HG03095 (cell line): ENCODE measurements around the gene AUP1.
"Not testable (repeated sequence)": the region's sequence is repeated elsewhere in the genome, so short reads cannot be mapped to it uniquely, and the experiment has no call there.

Source experiments
- ATAC-seq: cut with Tn5 transposase; IDR thresholded peaks from one replicate; pipeline ENCODE4 v1.9.1; 2021; ENCODE audit warnings: moderate library complexity; ENCODE audit not compliant: unreplicated experiment

AUP1 gene

GRCh38 chr2:74529357-74530238, at the start of gene AUP1, which contains the start of gene HTRA2:
AUP1 (minus strand) TSS chr2:74529706; CDS start chr2:74529629, 77 bp downstream.
HTRA2 (plus strand) TSS chr2:74529933; CDS start chr2:74530007, 74 bp downstream.
- ATAC-seq, result peak; percentile 74

- ATAC-seq, result peak; percentile 55
These were observed 48.9 kb upstream of the AUP1 start for GRCh38 chr2:74578408-74578807.

GRCh38 chr2:74577448-74577847, 47.9 kb upstream of the AUP1 start:
- peak; percentile 31 for ATAC-seq

GRCh38 chr2:74576863-74577229, 47.3 kb upstream of the AUP1 start:
- ATAC-seq, result no peak

- ATAC-seq, result no peak
These were observed 46.8 kb upstream of the AUP1 start for GRCh38 chr2:74576211-74576862.

GRCh38 chr2:74575320-74575719, 45.8 kb upstream of the AUP1 start:
- ATAC-seq, result no peak

GRCh38 chr2:74573747-74574562, 44.4 kb upstream of the AUP1 start:
- peak; percentile 41 for ATAC-seq

GRCh38 chr2:74572178-74572925, 42.8 kb upstream of the AUP1 start:
- no peak for ATAC-seq

GRCh38 chr2:74571058-74571457, 41.6 kb upstream of the AUP1 start:
- peak; percentile 63 for ATAC-seq

- no peak for ATAC-seq
These were observed 40.2 kb upstream of the AUP1 start for GRCh38 chr2:74569686-74570085.

- ATAC-seq, result no peak
These were observed 38.4 kb upstream of the AUP1 start for GRCh38 chr2:74567881-74568280.

- no peak for ATAC-seq
These were observed 37.2 kb upstream of the AUP1 start for GRCh38 chr2:74566754-74567085.

- ATAC-seq, result no peak
These were observed 36.7 kb upstream of the AUP1 start for GRCh38 chr2:74566076-74566753.

GRCh38 chr2:74564222-74564621, 34.7 kb upstream of the AUP1 start:
- ATAC-seq, result no peak

- ATAC-seq, result no peak
These were observed 32.7 kb upstream of the AUP1 start for GRCh38 chr2:74562126-74562775.

- not testable (repeated sequence) for ATAC-seq
These were observed 31.5 kb upstream of the AUP1 start for GRCh38 chr2:74561022-74561421.

- no peak for ATAC-seq
These were observed 31.1 kb upstream of the AUP1 start for GRCh38 chr2:74560591-74560990.

- ATAC-seq, result no peak
These were observed 30.4 kb upstream of the AUP1 start for GRCh38 chr2:74559912-74560311.
